SK-N-SH treated with all-trans-retinoic acid at 6 μM for 48 hours (cell line): ENCODE results near the gene FAM32A.

Experiments used
- GLIS3 ChIP-seq: fragments of 250-450 bp; sonication (Bioruptor Pico); IDR thresholded peaks from 2 replicates; pipeline ENCODE4 v1.5.0; 2020; ENCODE audit warnings: mild to moderate bottlenecking, moderate library complexity
- POU6F1 ChIP-seq: fragments of 250-450 bp; sonication (Bioruptor Pico); IDR thresholded peaks from 2 replicates; pipeline ENCODE4 v1.8.0; 2021; ENCODE audit warnings: low read depth, mild to moderate bottlenecking, moderate library complexity, borderline replicate concordance
- TCF4 ChIP-seq: fragments of 250-450 bp; sonication (Bioruptor Pico); IDR thresholded peaks from 2 replicates; pipeline ENCODE4 v1.8.0; 2021; ENCODE audit warnings: mild to moderate bottlenecking, moderate library complexity, borderline replicate concordance
- ZFP3 ChIP-seq: fragments of 250-450 bp; sonication (Bioruptor Pico); IDR thresholded peaks from 2 replicates; pipeline ENCODE4 v1.5.0; 2020; ENCODE audit warnings: mild to moderate bottlenecking, moderate library complexity

DNA sequence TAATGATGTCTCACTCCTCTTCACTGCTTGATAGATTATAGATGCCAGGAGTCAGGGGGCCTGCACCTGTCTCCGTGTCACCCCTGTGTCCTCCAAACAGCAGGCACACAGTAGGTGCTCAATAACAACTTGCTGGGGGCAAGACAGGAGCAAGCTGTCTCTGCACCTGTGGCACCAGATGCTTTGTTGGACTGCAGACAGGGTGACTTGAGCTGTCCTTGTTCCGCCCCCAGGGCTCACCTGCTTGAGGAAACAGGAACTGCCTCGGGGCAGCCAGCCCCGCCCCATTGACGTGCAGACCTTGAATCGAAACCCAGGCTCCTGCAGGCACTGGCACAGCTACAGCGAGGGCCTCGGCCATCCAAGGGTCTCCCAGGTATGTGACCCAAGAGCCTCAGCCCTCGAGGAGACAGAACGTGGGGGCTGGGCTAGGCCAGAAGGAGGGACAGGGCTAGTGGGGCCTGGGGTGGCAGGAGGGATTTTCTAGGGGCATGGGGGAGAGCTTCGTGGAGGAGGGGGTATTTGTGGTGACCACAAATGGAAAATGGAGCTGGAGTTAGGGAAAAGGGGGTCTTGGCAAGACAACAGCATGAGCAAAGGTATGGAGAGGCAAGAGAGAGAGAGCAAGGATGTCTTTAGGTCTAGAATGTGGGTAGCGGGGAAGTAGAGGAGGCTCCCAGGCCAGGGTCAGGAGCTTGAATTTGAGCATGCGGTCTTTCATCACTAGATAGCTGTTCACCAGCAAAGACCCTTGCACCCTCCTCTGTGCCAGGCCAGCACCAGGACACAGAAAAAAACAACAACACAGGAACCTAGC, 41.6 kb upstream of the FAM32A start, which contains the start of gene HSH2D:
- TF ChIP-seq TCF4 (CRISPR knock-in tag) (no peak), ZFP3 (no peak), GLIS3 (CRISPR knock-in tag) (no peak), POU6F1 (CRISPR knock-in tag) (no peak)
